OCI-LY3 (cell line): ENCODE results near the gene MYBL2.

ENCODE experiments used
- CTCF ChIP-seq: fragments of 200-600, 300-600 bp; sonication (generic); IDR thresholded peaks from 2 replicates; pipeline ENCODE4 v1.5.1; 2014; ENCODE audit warnings: antibody characterized with exemption, low read length, low read depth
- EZH2phosphoT487 ChIP-seq: fragments of 200-600 bp; shearing (Covaris generic); IDR thresholded peaks from 2 replicates; pipeline ENCODE4 v1.6.1; 2018; ENCODE audit warnings: antibody characterized with exemption, mixed run types, low read depth

- no peak for TF ChIP-seq EZH2phosphoT487
- TF ChIP-seq CTCF = no peak
Measured at GRCh38 chr20:43720007-43720406, 53.1 kb downstream of the MYBL2 start.
